ENCODE data around the gene TRPM4. TPM values are rescaled to one million over a fixed set of nuclear protein-coding genes. Genes with fewer than 3 reads are reported as not detected.
"Not testable (repeated sequence)": the region's sequence is repeated elsewhere in the genome, so short reads cannot be mapped to it uniquely, and the experiment has no call there.

The TRPM4 gene
- polyA plus RNA-seq, 1 donor = 17.5 TPM

GRCh38 chr19:49127225-49127624 is 30.4 kb upstream of the TRPM4 start:
- H3K9me3 ChIP-seq (ENCODE audit: control insufficient read depth, low read depth, low read length); H3K36me3 ChIP-seq (ENCODE audit: control insufficient read depth, insufficient read depth, low read length); DNase-seq; H3K4me3 ChIP-seq (ENCODE audit: low read length); H3K27ac ChIP-seq (ENCODE audit: low read length): not testable (repeated sequence)
- Histone ChIP-seq H3K27me3 (ENCODE audit: control insufficient read depth, insufficient read depth, low read length) (peaks cover 20% of the 10 kb centered on the region), H3K4me1 (ENCODE audit: control insufficient read depth, insufficient read depth, low read length) (peaks cover 11% of the 10 kb centered on the region)
- WGBS (ENCODE audit: insufficient coverage, low lambda C conversion rate) = no CpG with 5 or more reads among the region's 12 CpGs

- Histone ChIP-seq H3K27ac (ENCODE audit: low read length) (peak overlapping the region; percentile 62), H3K4me1 (ENCODE audit: control insufficient read depth, insufficient read depth, low read length) (peaks cover 13% of the 10 kb centered on the region), H3K36me3 (ENCODE audit: control insufficient read depth, insufficient read depth, low read length) (no peaks in the 10 kb centered on the region), H3K9me3 (ENCODE audit: control insufficient read depth, low read depth, low read length) (peaks cover 9% of the 10 kb centered on the region), H3K27me3 (ENCODE audit: control insufficient read depth, insufficient read depth, low read length) (peaks cover 26% of the 10 kb centered on the region), H3K4me3 (ENCODE audit: low read length) (no peak overlapping the region)
- peak; percentile 93 to 95 for DNase-seq
- no CpG with 5 or more reads among the region's 63 CpGs for WGBS (ENCODE audit: insufficient coverage, low lambda C conversion rate)
Measured at GRCh38 chr19:49127674-49128544, 29.7 kb upstream of the TRPM4 start.

GRCh38 chr19:49128545-49129237 is 28.9 kb upstream of the TRPM4 start:
- Histone ChIP-seq H3K4me1 (ENCODE audit: control insufficient read depth, insufficient read depth, low read length) (peaks cover 20% of the 10 kb centered on the region), H3K4me3 (ENCODE audit: low read length) (no peak overlapping the region), H3K9me3 (ENCODE audit: control insufficient read depth, low read depth, low read length) (peaks cover 15% of the 10 kb centered on the region), H3K27me3 (ENCODE audit: control insufficient read depth, insufficient read depth, low read length) (peaks cover 32% of the 10 kb centered on the region), H3K36me3 (ENCODE audit: control insufficient read depth, insufficient read depth, low read length) (no peaks in the 10 kb centered on the region), H3K27ac (ENCODE audit: low read length) (no peak overlapping the region)
- no peak for DNase-seq
- 69% methylated on average over 5 of the region's 15 CpGs for WGBS (ENCODE audit: insufficient coverage, low lambda C conversion rate)

GRCh38 chr19:49129238-49129583 is 28.4 kb upstream of the TRPM4 start:
- H3K9me3 ChIP-seq (ENCODE audit: control insufficient read depth, low read depth, low read length) = peaks cover 19% of the 10 kb centered on the region
- H3K4me3 ChIP-seq (ENCODE audit: low read length) = no peak overlapping the region
- no peak overlapping the region for H3K27ac ChIP-seq (ENCODE audit: low read length)
- no peak for DNase-seq
- H3K36me3 ChIP-seq (ENCODE audit: control insufficient read depth, insufficient read depth, low read length) = no peaks in the 10 kb centered on the region
- peaks cover 24% of the 10 kb centered on the region for H3K4me1 ChIP-seq (ENCODE audit: control insufficient read depth, insufficient read depth, low read length)
- peaks cover 37% of the 10 kb centered on the region for H3K27me3 ChIP-seq (ENCODE audit: control insufficient read depth, insufficient read depth, low read length)
- no CpG with 5 or more reads among the region's 16 CpGs for WGBS (ENCODE audit: insufficient coverage, low lambda C conversion rate)

- Histone ChIP-seq H3K36me3 (ENCODE audit: control insufficient read depth, insufficient read depth, low read length) (no peaks in the 10 kb centered on the region), H3K27me3 (ENCODE audit: control insufficient read depth, insufficient read depth, low read length) (peaks cover 44% of the 10 kb centered on the region), H3K4me3 (ENCODE audit: low read length) (no peak overlapping the region), H3K27ac (ENCODE audit: low read length) (no peak overlapping the region), H3K4me1 (ENCODE audit: control insufficient read depth, insufficient read depth, low read length) (peaks cover 24% of the 10 kb centered on the region), H3K9me3 (ENCODE audit: control insufficient read depth, low read depth, low read length) (peaks cover 19% of the 10 kb centered on the region)
- WGBS (ENCODE audit: insufficient coverage, low lambda C conversion rate) = 100% methylated on average over 4 of the region's 24 CpGs
- no peak for DNase-seq
Measured at GRCh38 chr19:49130325-49130724, 27.3 kb upstream of the TRPM4 start.

GRCh38 chr19:49132974-49133609 is 24.5 kb upstream of the TRPM4 start:
- peak in 1 of 2 donors; percentile 39 for DNase-seq
- H3K4me3 ChIP-seq (ENCODE audit: low read length) = peak overlapping the region; percentile 10
- H3K27me3 ChIP-seq (ENCODE audit: control insufficient read depth, insufficient read depth, low read length) = peaks cover 43% of the 10 kb centered on the region
- peaks cover 13% of the 10 kb centered on the region for H3K9me3 ChIP-seq (ENCODE audit: control insufficient read depth, low read depth, low read length)
- WGBS (ENCODE audit: insufficient coverage, low lambda C conversion rate) = no CpG with 5 or more reads among the region's 49 CpGs
- H3K27ac ChIP-seq (ENCODE audit: low read length) = peak overlapping the region; percentile 29
- H3K4me1 ChIP-seq (ENCODE audit: control insufficient read depth, insufficient read depth, low read length) = peaks cover 20% of the 10 kb centered on the region
- no peaks in the 10 kb centered on the region for H3K36me3 ChIP-seq (ENCODE audit: control insufficient read depth, insufficient read depth, low read length)

GRCh38 chr19:49133621-49134454 is 23.8 kb upstream of the TRPM4 start:
- peak in 1 of 2 donors; percentile 64 for DNase-seq
- peaks cover 13% of the 10 kb centered on the region for H3K9me3 ChIP-seq (ENCODE audit: control insufficient read depth, low read depth, low read length)
- peak overlapping the region; percentile 29 for H3K27ac ChIP-seq (ENCODE audit: low read length)
- peaks cover 15% of the 10 kb centered on the region for H3K4me1 ChIP-seq (ENCODE audit: control insufficient read depth, insufficient read depth, low read length)
- H3K4me3 ChIP-seq (ENCODE audit: low read length) = peak overlapping the region; percentile 10
- H3K36me3 ChIP-seq (ENCODE audit: control insufficient read depth, insufficient read depth, low read length) = no peaks in the 10 kb centered on the region
- no CpG with 5 or more reads among the region's 42 CpGs for WGBS (ENCODE audit: insufficient coverage, low lambda C conversion rate)
- peaks cover 43% of the 10 kb centered on the region for H3K27me3 ChIP-seq (ENCODE audit: control insufficient read depth, insufficient read depth, low read length)

GRCh38 chr19:49135686-49136085 is 21.9 kb upstream of the TRPM4 start:
- Histone ChIP-seq H3K27ac (ENCODE audit: low read length) (no peak overlapping the region), H3K27me3 (ENCODE audit: control insufficient read depth, insufficient read depth, low read length) (peaks cover 31% of the 10 kb centered on the region), H3K9me3 (ENCODE audit: control insufficient read depth, low read depth, low read length) (peaks cover 10% of the 10 kb centered on the region), H3K4me1 (ENCODE audit: control insufficient read depth, insufficient read depth, low read length) (peaks cover 15% of the 10 kb centered on the region), H3K36me3 (ENCODE audit: control insufficient read depth, insufficient read depth, low read length) (no peaks in the 10 kb centered on the region), H3K4me3 (ENCODE audit: low read length) (no peak overlapping the region)
- no peak for DNase-seq
- WGBS (ENCODE audit: insufficient coverage, low lambda C conversion rate) = no CpG with 5 or more reads among the region's 5 CpGs

- Histone ChIP-seq H3K27ac (ENCODE audit: low read length) (no peak overlapping the region), H3K36me3 (ENCODE audit: control insufficient read depth, insufficient read depth, low read length) (no peaks in the 10 kb centered on the region), H3K9me3 (ENCODE audit: control insufficient read depth, low read depth, low read length) (peaks cover 10% of the 10 kb centered on the region), H3K27me3 (ENCODE audit: control insufficient read depth, insufficient read depth, low read length) (peaks cover 38% of the 10 kb centered on the region), H3K4me1 (ENCODE audit: control insufficient read depth, insufficient read depth, low read length) (peaks cover 15% of the 10 kb centered on the region), H3K4me3 (ENCODE audit: low read length) (no peak overlapping the region)
- DNase-seq = no peak
- 100% methylated on average over 1 of the region's 10 CpGs for WGBS (ENCODE audit: insufficient coverage, low lambda C conversion rate)
Measured at GRCh38 chr19:49136771-49137171, 20.8 kb upstream of the TRPM4 start.

- Histone ChIP-seq H3K36me3 (ENCODE audit: control insufficient read depth, insufficient read depth, low read length) (no peaks in the 10 kb centered on the region), H3K4me3 (ENCODE audit: low read length) (no peak overlapping the region), H3K9me3 (ENCODE audit: control insufficient read depth, low read depth, low read length) (no peaks in the 10 kb centered on the region), H3K27me3 (ENCODE audit: control insufficient read depth, insufficient read depth, low read length) (peaks cover 29% of the 10 kb centered on the region), H3K27ac (ENCODE audit: low read length) (no peak overlapping the region), H3K4me1 (ENCODE audit: control insufficient read depth, insufficient read depth, low read length) (peaks cover 5% of the 10 kb centered on the region)
- WGBS (ENCODE audit: insufficient coverage, low lambda C conversion rate) = 100% methylated on average over 1 of the region's 7 CpGs
- DNase-seq = no peak
Measured at GRCh38 chr19:49140951-49141350, 16.6 kb upstream of the TRPM4 start.

All from large intestine (tissue), 3 donors.